ENCODE results near the gene FBP2.

FBP2 gene

DNA sequence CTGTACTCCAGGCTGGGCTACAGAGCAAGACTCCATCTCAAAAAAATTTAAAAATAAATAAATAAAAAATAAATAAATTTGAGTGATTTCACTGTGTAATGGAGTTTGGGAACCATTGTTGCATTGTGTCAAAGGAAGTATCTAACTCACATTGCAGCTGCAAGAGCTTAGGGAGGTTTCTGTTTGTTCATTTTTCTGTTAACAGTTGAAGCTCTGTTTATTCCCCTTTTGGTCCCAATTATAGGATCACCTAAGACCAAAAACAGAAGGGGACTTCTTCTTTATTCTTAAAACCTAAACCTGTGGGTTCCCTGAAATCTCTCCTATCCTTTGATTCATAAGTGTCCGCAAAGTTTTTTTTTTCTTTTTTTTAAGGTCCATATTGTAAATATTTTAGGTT lies 67.4 kb downstream of the FBP2 start:
- Histone ChIP-seq H3F3A (ENCODE audit: control insufficient read depth, insufficient read depth) (peaks cover 4% of the 10 kb centered on the region; the same call in 1 of the 2 replicates), H3K27me3 (ENCODE audit: control insufficient read depth, low read length) (0 out of 2 replicates have a peak, but pooled peaks cover 3% of the 10 kb centered on the region), H3K79me2 (ENCODE audit: control insufficient read depth, low read length) (no peaks in the 10 kb centered on the region), H4K20me1 (ENCODE audit: control insufficient read depth, insufficient read depth, low read depth, low read length) (no peaks in the 10 kb centered on the region), H3K4me1 (ENCODE audit: control insufficient read depth, low read length) (peaks cover 58% of the 10 kb centered on the region), H3K9me2 (replicated peaks; ENCODE audit: control insufficient read depth, low read length) (no peaks in the 10 kb centered on the region), H3K9me3 (ENCODE audit: control insufficient read depth, insufficient read depth, low read length) (no peaks in the 10 kb centered on the region), H3K27ac (ENCODE audit: low read depth, low read length) (peak overlapping the region; percentile 89), H3K36me3 (ENCODE audit: control insufficient read depth, low read length) (no peaks in the 10 kb centered on the region), H3K4me3 (ENCODE audit: low read length) (peak overlapping the region; percentile 38), H3K4me2 (ENCODE audit: low read length) (peak overlapping the region; percentile 37)
- TF ChIP-seq EZH2phosphoT487 (IDR thresholded peaks at IDR 0.05; ENCODE audit: borderline replicate concordance, low read length), result no peak

DNA sequence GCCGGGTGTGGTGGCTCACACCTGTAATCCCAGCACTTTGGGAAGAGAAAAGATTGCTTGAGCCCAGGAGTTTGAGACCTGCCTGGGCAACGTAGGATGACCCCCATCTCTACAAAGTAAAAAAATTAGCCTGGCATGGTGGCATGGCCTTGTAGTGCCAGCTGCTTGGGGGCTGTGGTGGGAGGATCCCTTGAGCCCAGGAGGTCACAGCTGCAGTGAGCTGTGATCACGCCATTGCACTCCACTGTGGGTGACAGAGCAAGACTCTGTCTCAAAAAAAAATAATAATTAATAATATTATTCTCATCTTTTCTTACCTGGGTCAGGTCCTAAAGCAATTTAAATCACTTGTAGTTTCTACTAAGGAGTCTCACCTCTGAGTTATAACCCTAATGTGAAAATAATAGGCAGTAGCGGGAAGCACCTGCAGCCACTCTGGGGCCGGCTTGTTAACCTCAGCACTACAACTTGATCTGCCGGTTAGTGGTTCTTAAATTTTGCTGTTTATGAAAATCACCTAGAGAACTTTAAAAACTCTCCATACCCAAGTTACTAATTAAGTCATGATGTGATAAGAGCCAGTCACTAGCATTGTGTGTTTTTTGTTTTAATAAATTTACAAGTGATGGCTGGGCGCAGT lies 68.1 kb downstream of the FBP2 start:
- Histone ChIP-seq H3K79me2 (ENCODE audit: control insufficient read depth, low read length) (no peaks in the 10 kb centered on the region), H3K27me3 (ENCODE audit: control insufficient read depth, low read length) (0 out of 2 replicates have a peak, but pooled peaks cover 3% of the 10 kb centered on the region)
- TF ChIP-seq, protein P1, sequence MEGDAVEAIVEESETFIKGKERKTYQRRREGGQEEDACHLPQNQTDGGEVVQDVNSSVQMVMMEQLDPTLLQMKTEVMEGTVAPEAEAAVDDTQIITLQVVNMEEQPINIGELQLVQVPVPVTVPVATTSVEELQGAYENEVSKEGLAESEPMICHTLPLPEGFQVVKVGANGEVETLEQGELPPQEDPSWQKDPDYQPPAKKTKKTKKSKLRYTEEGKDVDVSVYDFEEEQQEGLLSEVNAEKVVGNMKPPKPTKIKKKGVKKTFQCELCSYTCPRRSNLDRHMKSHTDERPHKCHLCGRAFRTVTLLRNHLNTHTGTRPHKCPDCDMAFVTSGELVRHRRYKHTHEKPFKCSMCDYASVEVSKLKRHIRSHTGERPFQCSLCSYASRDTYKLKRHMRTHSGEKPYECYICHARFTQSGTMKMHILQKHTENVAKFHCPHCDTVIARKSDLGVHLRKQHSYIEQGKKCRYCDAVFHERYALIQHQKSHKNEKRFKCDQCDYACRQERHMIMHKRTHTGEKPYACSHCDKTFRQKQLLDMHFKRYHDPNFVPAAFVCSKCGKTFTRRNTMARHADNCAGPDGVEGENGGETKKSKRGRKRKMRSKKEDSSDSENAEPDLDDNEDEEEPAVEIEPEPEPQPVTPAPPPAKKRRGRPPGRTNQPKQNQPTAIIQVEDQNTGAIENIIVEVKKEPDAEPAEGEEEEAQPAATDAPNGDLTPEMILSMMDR (IDR thresholded peaks at IDR 0.05; ENCODE audit: low read depth, low read length, poor library complexity, severe bottlenecking), result no peak
- TF ChIP-seq EZH2phosphoT487 (IDR thresholded peaks at IDR 0.05; ENCODE audit: borderline replicate concordance, low read length), result no peak

DNA sequence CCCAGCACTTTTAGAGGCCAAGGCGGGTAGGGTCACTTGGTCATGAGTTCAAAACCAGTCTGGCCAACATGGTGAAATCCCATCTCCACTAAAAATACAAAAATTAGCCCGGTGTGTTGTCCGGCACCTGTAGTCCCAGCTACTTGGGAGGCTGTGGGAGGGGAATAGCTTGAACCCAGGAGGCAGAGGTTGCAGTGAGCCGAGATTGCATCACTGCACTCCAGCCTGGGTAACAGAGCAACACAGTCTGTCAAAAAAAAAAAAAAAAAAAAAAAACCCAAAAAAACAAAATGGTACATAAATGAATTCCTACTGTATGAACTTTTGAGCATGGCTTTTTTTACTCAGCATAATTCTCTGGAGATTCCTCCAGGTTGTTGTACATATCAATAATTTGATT lies 76.4 kb downstream of the FBP2 start:
- no peaks in the 10 kb centered on the region for H3K36me3 ChIP-seq (ENCODE audit: control insufficient read depth, low read length)
- peaks cover 14% of the 10 kb centered on the region for H3K4me1 ChIP-seq (ENCODE audit: control insufficient read depth, low read length)
- no peaks in the 10 kb centered on the region for H3K9me3 ChIP-seq (ENCODE audit: control insufficient read depth, insufficient read depth, low read length)
- no peaks in the 10 kb centered on the region for H3K9me2 ChIP-seq (replicated peaks; ENCODE audit: control insufficient read depth, low read length)
- H3K79me2 ChIP-seq (ENCODE audit: control insufficient read depth, low read length), result no peaks in the 10 kb centered on the region
- H3K27me3 ChIP-seq (ENCODE audit: control insufficient read depth, low read length), result no peaks in the 10 kb centered on the region
- no peak for TF ChIP-seq EZH2phosphoT487 (IDR thresholded peaks at IDR 0.05; ENCODE audit: borderline replicate concordance, low read length)
- TF ChIP-seq, protein P1 (IDR thresholded peaks at IDR 0.05; ENCODE audit: low read depth, low read length, poor library complexity, severe bottlenecking), result no peak
- H3F3A ChIP-seq (ENCODE audit: control insufficient read depth, insufficient read depth), result no peaks in the 10 kb centered on the region
- no peak overlapping the region for H3K4me3 ChIP-seq (ENCODE audit: low read length)
- no peaks in the 10 kb centered on the region for H4K20me1 ChIP-seq (ENCODE audit: control insufficient read depth, insufficient read depth, low read depth, low read length)
- no peak overlapping the region for H3K4me2 ChIP-seq (ENCODE audit: low read length)
- H3K27ac ChIP-seq (ENCODE audit: low read depth, low read length), result no peak overlapping the region

More for the DNA sequence above, 68.1 kb downstream of the FBP2 start:
- peak overlapping the region; percentile 31 for H3K4me2 ChIP-seq (ENCODE audit: low read length)
- no peaks in the 10 kb centered on the region for H4K20me1 ChIP-seq (ENCODE audit: control insufficient read depth, insufficient read depth, low read depth, low read length)
- peak overlapping the region; percentile 89 for H3K27ac ChIP-seq (ENCODE audit: low read depth, low read length)
- H3K9me2 ChIP-seq (replicated peaks; ENCODE audit: control insufficient read depth, low read length), result no peaks in the 10 kb centered on the region
- peaks cover 4% of the 10 kb centered on the region; the same call in 1 of the 2 replicates for H3F3A ChIP-seq (ENCODE audit: control insufficient read depth, insufficient read depth)
- peaks cover 58% of the 10 kb centered on the region for H3K4me1 ChIP-seq (ENCODE audit: control insufficient read depth, low read length)
- H3K9me3 ChIP-seq (ENCODE audit: control insufficient read depth, insufficient read depth, low read length), result no peaks in the 10 kb centered on the region
- no peaks in the 10 kb centered on the region for H3K36me3 ChIP-seq (ENCODE audit: control insufficient read depth, low read length)
- peak overlapping the region; percentile 34 for H3K4me3 ChIP-seq (ENCODE audit: low read length)

DNA sequence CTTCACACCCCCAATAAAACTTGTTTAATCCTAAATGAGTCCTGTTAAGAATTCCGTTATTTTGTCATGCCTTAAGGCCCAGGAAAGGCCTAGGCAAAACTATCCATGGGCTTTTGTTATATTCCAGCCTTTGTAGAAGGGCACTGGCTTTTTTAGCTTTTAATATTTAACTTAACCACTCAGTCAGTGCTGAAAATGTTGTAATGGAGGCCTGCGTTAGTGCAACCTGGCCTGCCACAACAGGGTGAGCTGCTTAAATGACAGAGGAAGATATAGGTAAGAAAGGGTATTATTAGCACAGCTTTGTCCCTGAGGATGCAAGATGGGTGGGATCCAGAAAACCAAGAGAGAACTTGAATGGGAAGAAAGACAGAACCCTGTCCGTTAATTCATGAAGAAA lies 78.9 kb downstream of the FBP2 start:
- Histone ChIP-seq H3K4me3 (ENCODE audit: low read length) (no peak overlapping the region), H3K4me1 (ENCODE audit: control insufficient read depth, low read length) (peaks cover 34% of the 10 kb centered on the region), H3F3A (ENCODE audit: control insufficient read depth, insufficient read depth) (no peaks in the 10 kb centered on the region), H3K27ac (ENCODE audit: low read depth, low read length) (no peak overlapping the region), H4K20me1 (ENCODE audit: control insufficient read depth, insufficient read depth, low read depth, low read length) (no peaks in the 10 kb centered on the region), H3K4me2 (ENCODE audit: low read length) (no peak overlapping the region), H3K36me3 (ENCODE audit: control insufficient read depth, low read length) (no peaks in the 10 kb centered on the region), H3K9me2 (replicated peaks; ENCODE audit: control insufficient read depth, low read length) (no peaks in the 10 kb centered on the region), H3K27me3 (ENCODE audit: control insufficient read depth, low read length) (no peaks in the 10 kb centered on the region; the same call in 1 of the 2 replicates), H3K79me2 (ENCODE audit: control insufficient read depth, low read length) (no peaks in the 10 kb centered on the region), H3K9me3 (ENCODE audit: control insufficient read depth, insufficient read depth, low read length) (no peaks in the 10 kb centered on the region)
- TF ChIP-seq, protein P1 (IDR thresholded peaks at IDR 0.05; ENCODE audit: low read depth, low read length, poor library complexity, severe bottlenecking), result no peak
- TF ChIP-seq EZH2phosphoT487 (IDR thresholded peaks at IDR 0.05; ENCODE audit: borderline replicate concordance, low read length), result no peak

Data from DOHH2 (cell line).